AG20443 (cell line): ENCODE results near the gene DUSP15.
"Not testable (repeated sequence)": the region's sequence is repeated elsewhere in the genome, so short reads cannot be mapped to it uniquely, and the experiment has no call there.

ENCODE experiments used
- DNase-seq: peaks from one replicate; pipeline ENCODE4 v3.0.0; 2012; ENCODE audit warnings: low spot score, mixed read lengths

Gene DUSP15

DNA sequence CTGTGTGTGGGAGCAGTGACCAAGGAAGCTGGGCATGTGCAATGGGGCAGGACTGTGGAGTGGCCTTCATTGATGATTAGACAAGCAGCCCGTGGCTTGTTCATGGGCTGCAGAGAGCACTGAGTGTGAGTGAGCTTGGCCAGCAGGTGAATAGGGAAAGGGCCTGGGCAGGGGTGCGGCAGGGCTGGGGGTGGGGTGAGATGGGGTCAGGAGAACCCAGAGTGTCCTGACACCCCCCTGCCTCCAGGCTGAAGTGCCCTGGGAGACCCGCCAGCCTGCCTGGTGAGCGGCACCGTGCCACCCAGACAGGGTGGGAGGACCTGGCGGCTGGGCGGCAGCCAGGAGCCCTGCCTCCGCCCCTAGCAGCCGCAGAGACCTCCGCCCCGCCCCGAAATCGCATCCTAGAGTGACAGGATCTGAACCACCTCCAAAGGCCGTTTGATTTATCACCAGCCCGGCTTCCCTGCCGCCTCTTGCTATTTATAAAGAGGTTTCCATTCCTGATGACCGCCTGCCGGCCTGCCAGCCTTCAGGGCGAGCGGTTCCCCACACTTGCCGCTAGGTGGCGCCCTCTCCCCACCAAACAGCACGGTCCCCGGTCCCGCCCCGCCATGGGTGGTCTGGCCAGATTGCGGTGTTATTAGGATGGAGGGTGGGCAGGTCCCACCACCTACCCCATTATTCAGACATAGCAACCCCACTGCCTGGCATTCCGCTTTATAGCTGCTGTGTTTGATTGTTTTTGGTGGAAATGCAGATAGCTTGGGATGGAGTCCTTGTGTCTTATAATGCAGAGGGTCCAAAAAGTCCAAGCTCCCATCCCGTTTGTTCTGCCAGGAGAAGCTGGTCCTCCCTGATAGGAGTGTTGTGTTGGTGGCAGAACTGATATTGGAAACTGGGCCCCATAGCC is 47.7 kb downstream of the DUSP15 start:
- DNase-seq: peak; percentile 94

DNA sequence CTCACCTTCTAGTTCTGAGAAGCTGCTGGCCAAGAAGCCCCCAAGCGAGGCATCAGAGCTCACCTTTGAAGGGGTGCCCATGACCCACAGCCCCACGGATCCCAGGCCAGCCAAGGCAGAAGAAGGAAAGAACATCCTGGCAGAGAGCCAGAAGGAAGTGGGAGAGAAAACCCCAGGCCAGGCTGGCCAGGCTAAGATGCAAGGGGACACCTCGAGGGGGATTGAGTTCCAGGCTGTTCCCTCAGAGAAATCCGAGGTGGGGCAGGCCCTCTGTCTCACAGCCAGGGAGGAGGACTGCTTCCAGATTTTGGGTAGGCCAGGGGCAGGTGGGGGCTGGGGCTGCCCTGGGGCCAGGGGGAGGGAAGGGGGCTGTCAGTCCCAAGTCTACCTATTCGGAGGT is 48.9 kb downstream of the DUSP15 start:
- DNase-seq: no peak

DNA sequence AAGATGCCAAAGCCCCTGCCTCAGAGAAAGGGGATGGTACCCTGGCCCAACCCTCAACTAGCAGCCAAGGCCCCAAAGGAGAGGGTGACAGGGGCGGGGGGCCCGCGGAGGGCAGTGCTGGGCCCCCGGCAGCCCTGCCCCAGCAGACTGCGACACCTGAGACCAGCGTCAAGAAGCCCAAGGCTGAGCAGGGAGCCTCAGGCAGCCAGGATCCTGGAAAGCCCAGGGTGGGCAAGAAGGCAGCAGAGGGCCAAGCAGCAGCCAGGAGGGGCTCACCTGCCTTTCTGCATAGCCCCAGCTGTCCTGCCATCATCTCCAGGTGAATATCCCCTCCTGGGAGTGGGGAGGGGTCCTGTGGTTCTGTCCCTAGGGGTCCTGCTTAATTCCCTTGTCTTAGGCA is 50.1 kb downstream of the DUSP15 start:
- DNase-seq: no peak

DNA sequence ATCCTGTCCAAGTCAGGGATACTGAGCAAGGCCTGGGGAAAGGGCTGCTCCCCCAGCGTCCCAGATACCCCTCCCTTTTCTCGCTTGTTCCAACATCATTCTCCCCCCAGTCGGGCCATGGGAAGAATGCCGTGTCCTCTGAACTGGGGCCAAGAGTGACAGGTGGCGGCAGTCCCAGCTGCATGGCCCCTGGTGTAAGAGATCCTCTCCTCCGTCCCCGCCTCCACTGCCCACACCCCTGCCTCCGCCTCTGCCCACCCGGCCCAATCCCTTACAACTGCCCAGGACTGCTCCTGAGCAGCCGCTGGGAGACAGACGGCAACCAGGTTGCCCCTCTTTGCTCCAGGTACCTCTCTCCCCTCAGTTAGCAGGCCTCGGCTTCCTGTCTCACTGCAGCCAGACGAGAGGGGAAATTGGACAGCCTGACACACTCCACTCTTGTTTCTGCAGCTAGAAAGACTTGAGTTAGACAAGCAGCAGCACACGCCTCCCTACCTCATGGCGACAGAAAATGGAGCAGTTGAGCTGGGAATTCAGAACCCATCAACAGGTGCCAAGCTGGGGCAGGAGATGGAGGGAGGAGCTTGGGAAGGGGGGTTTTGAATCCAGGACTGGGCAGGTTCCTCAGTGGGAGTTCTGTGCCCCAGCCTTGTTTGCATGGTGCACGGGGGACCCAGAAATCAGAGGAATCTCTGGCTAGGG is 51.1 kb downstream of the DUSP15 start, which contains the start of gene MYLK2:
Gene MYLK2, plus strand, starts transcription at position 274 of the 702 bp plus-strand sequence. Its CDS starts 225 bp downstream, at position 499.
- DNase-seq: no peak

DNA sequence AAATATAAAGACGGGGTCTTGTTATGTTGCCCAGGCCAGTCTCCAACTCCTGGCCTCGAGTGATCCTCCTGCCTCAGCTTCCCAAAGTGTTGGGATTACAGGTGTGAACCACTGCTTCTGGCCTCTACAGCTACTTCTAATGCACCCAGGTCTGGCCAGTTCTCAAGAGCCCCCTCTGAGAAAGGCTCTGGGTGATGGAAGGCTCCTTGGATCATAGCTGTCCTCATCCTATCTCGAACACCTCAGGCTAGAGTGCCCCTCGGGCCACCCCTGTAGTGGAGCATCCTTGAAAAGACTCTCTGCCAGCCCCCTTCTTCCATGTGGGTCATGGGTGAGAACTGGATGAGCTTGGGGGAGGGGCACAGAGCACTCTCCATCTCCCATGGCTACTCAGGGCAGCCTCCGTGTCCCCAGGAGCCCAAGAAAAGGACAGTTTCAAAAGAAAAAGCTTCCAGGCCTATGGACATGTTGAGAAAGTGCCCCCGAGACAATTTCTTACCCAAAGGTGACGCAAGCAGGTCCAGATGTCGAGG is 51.9 kb downstream of the DUSP15 start:
- DNase-seq: no peak

DNA sequence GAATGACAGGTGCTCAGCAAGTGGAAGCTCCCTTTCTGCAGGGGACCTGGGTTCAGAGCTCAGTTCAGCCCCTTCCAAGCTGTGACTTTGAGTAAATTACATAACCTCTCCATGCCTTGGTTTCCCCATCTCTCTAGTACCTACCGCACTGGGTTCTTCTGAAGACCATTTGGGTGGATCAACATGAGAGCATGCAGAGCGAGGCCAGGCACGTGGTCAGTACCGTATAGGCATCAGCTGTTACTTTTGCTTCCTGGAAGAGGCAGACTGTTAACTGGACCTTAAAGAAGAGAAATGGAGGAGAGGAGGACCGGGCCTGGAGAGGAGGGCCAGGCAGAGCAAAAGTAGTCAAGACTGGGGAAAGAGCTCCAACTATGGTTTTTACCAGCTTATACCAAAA is 52.9 kb downstream of the DUSP15 start:
- no peak for DNase-seq

DNA sequence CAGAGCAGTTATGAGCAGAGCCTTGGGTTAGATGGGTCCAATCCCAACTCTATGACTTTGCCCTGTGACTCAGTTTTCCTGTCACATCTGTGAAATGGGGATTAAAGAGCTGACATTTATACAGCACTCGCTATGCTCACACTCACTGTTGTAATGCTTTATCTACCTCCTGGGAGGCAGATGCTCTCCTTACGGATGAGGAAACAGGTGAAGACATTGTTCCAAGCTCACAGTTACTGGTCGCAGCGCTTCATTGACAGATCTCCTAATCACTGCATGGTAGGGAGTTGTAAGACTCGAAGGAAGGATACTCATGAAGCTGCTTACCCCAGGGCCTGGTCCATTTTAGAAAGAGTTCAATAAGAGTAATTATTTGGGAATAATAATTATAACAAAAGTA is 54.1 kb downstream of the DUSP15 start:
- no peak for DNase-seq

DNA sequence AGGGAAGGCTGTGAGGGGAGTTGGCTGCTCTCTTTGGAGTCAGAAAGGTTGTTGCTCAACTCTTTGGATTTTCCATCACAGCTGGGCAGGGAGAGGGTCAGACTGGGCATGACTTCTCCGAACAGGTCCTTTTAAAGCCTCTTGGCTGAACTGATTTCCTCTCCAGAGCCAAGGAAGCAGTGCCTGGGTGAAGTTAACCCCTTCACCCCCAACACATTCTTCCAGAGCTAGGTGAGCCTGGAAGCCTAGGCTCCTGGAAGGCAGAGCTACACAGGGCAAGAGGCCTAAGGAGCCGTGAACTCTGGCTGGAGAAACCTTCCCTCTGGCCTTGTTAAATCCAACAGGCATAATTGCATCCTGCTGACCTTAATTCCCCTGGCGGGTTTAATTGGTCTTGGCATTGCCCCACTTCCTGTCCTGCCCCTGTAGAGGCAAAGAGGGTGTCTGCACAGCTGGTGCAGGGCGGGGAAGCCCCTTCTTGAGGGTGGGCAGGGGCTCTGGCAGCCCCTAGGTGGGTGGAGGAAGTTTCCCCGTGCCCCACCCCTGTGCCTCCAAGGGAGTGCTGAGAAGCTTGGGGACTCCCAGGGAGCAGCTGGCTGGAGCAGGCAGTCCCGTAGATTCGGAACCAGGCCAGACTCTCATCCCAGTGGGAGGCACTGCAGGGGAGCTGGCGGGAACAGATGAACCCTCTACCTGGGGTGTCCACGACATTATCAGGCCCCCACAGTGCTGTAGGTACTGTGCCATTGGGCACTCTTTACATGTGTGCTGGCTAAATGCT is 54.7 kb downstream of the DUSP15 start:
- peak; percentile 67 for DNase-seq

DNA sequence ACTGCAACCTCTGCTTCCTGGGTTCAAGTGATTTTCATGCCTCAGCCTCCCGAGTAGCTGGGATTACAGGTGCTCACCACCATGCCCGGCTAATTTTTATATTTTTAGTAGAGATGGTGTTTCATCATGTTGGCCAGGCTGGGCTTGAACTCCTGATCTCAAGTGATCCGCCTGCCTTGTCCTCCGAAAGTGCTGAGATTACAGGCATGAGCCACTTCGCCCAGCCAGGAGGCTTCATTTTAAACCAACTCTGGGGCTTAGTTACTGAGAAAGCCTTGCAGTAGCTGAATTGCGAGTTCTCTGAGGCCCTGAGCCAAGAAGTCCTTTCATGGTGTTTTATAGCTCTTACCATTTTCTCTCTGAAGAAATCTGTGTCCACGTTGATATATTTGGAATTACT is 56.2 kb downstream of the DUSP15 start:
- not testable (repeated sequence) for DNase-seq

DNA sequence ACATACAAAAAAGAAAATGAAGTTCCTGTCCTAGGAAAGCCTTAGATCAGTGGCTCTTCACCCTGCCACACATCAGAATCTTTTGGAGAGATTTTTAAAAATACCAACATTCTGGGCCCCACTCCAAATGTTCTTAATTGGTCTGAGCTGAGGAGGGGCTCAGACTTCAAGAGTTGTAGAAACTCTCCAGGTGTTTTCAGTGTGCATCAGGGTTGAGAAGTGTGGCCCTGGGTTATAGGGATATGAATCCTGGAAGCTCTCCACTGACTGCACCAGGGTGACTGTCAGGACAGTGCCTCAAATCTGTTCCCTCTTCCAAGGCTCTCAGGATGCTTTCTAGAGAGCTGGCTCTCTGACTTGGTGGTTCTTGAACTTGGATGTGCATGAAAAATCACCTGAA is 56.7 kb downstream of the DUSP15 start:
- no peak for DNase-seq

DNA sequence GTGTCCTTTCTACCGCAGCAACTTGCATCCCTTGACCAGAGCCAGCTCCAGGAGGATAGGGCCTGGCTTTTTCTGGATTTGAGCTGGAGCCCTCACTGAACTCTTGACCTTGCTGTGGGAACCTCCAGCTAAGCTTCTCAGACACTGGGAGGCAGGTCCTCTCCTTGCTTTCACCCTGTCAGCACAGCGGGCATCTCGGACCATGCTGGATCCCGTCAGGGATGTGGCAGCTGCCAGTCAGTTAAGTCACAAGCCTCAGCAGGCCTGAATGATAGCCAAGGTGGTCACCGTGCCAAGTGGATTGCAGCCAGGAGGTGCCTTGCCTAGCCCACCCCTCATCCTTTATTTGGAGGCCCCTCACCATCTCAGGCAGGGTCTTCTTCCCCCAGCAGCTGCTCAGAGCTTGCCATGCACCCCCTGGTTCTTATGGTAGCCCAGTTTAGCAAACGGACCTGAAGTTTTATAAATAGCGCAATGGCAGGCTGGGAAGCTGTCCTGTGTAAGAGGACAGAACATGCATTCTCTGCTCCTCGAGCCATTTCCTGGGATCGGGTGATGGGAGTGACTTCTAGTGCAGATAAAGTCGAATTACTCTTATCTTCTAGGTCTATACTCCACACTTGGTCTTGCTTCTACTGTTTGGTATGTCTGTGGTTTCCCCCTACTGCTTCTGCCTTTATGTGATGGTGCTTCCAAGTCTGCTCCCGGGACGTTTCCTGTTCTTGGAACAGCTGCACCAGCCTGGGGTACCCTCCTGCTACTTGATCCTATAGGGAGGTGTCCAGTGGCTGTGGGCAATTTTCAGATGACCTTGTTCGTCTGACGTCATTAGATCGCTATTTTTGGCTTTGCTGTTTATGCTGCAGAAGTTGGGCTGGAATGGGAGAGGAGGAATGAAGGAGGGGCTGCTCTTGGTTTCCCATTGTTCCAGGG is 58.3 kb downstream of the DUSP15 start:
- DNase-seq: no peak

DNA sequence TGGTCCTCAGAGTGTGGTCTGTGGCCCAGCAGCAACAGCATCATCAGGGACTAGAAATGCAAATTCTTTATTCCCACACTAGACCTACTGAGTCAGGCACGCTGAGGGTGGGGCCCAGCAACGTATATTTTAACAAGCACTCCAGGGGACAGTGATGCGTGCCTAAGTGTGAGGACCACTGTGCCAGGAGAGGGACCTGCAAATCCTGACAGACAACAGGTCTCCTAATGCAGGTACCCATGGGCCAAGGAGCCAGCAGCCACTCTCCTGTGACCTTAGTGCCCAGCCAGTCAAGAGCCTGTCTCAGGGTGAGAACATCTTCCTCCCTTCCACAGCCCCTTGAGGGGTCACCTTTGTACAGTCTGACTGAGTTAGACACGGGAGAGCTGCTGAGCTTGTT is 59.1 kb downstream of the DUSP15 start:
- no peak for DNase-seq
